SU-DHL-6 (cell line): ENCODE results near the gene PDK3.

ENCODE experiments used
- EZH2phosphoT487 ChIP-seq: fragments of 200-600 bp; sonication (generic), shearing (Covaris generic); conservative IDR thresholded peaks from 2 replicates; pipeline ENCODE4 v1.6.1; 2018; ENCODE audit warnings: mild to moderate bottlenecking, antibody characterized with exemption, low read length, moderate library complexity, mixed read lengths
- TF ChIP-seq, protein P1 (sequence below): fragments of 200-600 bp; sonication (generic); IDR thresholded peaks from one replicate; pipeline ENCODE4 v1.5.1; 2017; ENCODE audit warnings: antibody characterized with exemption, mild to moderate bottlenecking, low read length, moderate library complexity; ENCODE audit not compliant: insufficient read depth, poor library complexity, severe bottlenecking

GRCh38 chrX:24475480-24475879 is 10.4 kb downstream of the PDK3 start:
- TF ChIP-seq, protein P1, sequence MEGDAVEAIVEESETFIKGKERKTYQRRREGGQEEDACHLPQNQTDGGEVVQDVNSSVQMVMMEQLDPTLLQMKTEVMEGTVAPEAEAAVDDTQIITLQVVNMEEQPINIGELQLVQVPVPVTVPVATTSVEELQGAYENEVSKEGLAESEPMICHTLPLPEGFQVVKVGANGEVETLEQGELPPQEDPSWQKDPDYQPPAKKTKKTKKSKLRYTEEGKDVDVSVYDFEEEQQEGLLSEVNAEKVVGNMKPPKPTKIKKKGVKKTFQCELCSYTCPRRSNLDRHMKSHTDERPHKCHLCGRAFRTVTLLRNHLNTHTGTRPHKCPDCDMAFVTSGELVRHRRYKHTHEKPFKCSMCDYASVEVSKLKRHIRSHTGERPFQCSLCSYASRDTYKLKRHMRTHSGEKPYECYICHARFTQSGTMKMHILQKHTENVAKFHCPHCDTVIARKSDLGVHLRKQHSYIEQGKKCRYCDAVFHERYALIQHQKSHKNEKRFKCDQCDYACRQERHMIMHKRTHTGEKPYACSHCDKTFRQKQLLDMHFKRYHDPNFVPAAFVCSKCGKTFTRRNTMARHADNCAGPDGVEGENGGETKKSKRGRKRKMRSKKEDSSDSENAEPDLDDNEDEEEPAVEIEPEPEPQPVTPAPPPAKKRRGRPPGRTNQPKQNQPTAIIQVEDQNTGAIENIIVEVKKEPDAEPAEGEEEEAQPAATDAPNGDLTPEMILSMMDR, result no peak
- no peak for TF ChIP-seq EZH2phosphoT487
